ENCODE measurements around the gene ENTPD3. TPM values are rescaled to one million over a fixed set of nuclear protein-coding genes. Genes with fewer than 3 reads are reported as not detected.

ENTPD3 gene
- total RNA-seq = not detected

GRCh38 chr3:40387001-40387894 is at the start of gene ENTPD3:
TSS of gene ENTPD3 (plus strand) at chr3:40387184. CDS start at chr3:40388058, 874 bp downstream.
- Mint-ChIP-seq H3K4me3 (peak within 1 kb of the TSS; percentile 50), H3K9me3 (no peaks in the 10 kb centered on the region), H3K36me3 (ENCODE audit: low read depth) (no peaks in the 10 kb centered on the region), H3K27me3 (peaks cover 23% of the 10 kb centered on the region), H3K4me1 (peaks cover 6% of the 10 kb centered on the region), H3K27ac (no peak within 1 kb of the TSS)
- peak; percentile 85 for ATAC-seq (replicated peaks)

- Mint-ChIP-seq H3K36me3 (ENCODE audit: low read depth) (no peaks in the 10 kb centered on the region), H3K27ac (no peak overlapping the region), H3K4me1 (peaks cover 17% of the 10 kb centered on the region), H3K4me3 (no peak overlapping the region), H3K9me3 (no peaks in the 10 kb centered on the region), H3K27me3 (peaks cover 4% of the 10 kb centered on the region)
- ATAC-seq (replicated peaks) = no peak
Measured at GRCh38 chr3:40339871-40340270, 47.1 kb upstream of the ENTPD3 start.

GRCh38 chr3:40340541-40341170 is 46.3 kb upstream of the ENTPD3 start:
- H3K27ac Mint-ChIP-seq = no peak overlapping the region
- peaks cover 4% of the 10 kb centered on the region for H3K27me3 Mint-ChIP-seq
- H3K9me3 Mint-ChIP-seq = no peaks in the 10 kb centered on the region
- peaks cover 17% of the 10 kb centered on the region for H3K4me1 Mint-ChIP-seq
- no peak overlapping the region for H3K4me3 Mint-ChIP-seq
- no peaks in the 10 kb centered on the region for H3K36me3 Mint-ChIP-seq (ENCODE audit: low read depth)
- ATAC-seq (replicated peaks) = no peak

- no peak overlapping the region for H3K27ac Mint-ChIP-seq
- peaks cover 4% of the 10 kb centered on the region for H3K27me3 Mint-ChIP-seq
- no peaks in the 10 kb centered on the region for H3K9me3 Mint-ChIP-seq
- peaks cover 13% of the 10 kb centered on the region for H3K4me1 Mint-ChIP-seq
- no peak for ATAC-seq (replicated peaks)
- no peaks in the 10 kb centered on the region for H3K36me3 Mint-ChIP-seq (ENCODE audit: low read depth)
- no peak overlapping the region for H3K4me3 Mint-ChIP-seq
Measured at GRCh38 chr3:40341671-40342070, 45.3 kb upstream of the ENTPD3 start.

GRCh38 chr3:40350529-40350928 is 36.5 kb upstream of the ENTPD3 start:
- no peaks in the 10 kb centered on the region for H3K4me1 Mint-ChIP-seq
- H3K27me3 Mint-ChIP-seq = peaks cover 14% of the 10 kb centered on the region
- H3K36me3 Mint-ChIP-seq (ENCODE audit: low read depth) = no peaks in the 10 kb centered on the region
- no peak for ATAC-seq (replicated peaks)
- no peak overlapping the region for H3K27ac Mint-ChIP-seq
- peaks cover 6% of the 10 kb centered on the region for H3K9me3 Mint-ChIP-seq
- H3K4me3 Mint-ChIP-seq = no peak overlapping the region

GRCh38 chr3:40355410-40355809 is 31.6 kb upstream of the ENTPD3 start:
- Mint-ChIP-seq H3K4me3 (no peak overlapping the region), H3K27me3 (peaks cover 15% of the 10 kb centered on the region), H3K4me1 (no peaks in the 10 kb centered on the region), H3K36me3 (ENCODE audit: low read depth) (no peaks in the 10 kb centered on the region), H3K27ac (no peak overlapping the region), H3K9me3 (peaks cover 6% of the 10 kb centered on the region)
- ATAC-seq (replicated peaks) = no peak

GRCh38 chr3:40358454-40358853 is 28.5 kb upstream of the ENTPD3 start:
- Mint-ChIP-seq H3K4me1 (no peaks in the 10 kb centered on the region), H3K27ac (no peak overlapping the region), H3K27me3 (peaks cover 11% of the 10 kb centered on the region), H3K9me3 (no peaks in the 10 kb centered on the region), H3K4me3 (no peak overlapping the region), H3K36me3 (ENCODE audit: low read depth) (no peaks in the 10 kb centered on the region)
- ATAC-seq (replicated peaks) = no peak

- peaks cover 4% of the 10 kb centered on the region for H3K27me3 Mint-ChIP-seq
- no peaks in the 10 kb centered on the region for H3K4me1 Mint-ChIP-seq
- ATAC-seq (replicated peaks) = no peak
- no peak overlapping the region for H3K27ac Mint-ChIP-seq
- no peaks in the 10 kb centered on the region for H3K36me3 Mint-ChIP-seq (ENCODE audit: low read depth)
- no peak overlapping the region for H3K4me3 Mint-ChIP-seq
- H3K9me3 Mint-ChIP-seq = no peaks in the 10 kb centered on the region
Measured at GRCh38 chr3:40363674-40364073, 23.3 kb upstream of the ENTPD3 start.

GRCh38 chr3:40366203-40367162 is 20.5 kb upstream of the ENTPD3 start:
- no peak overlapping the region for H3K4me3 Mint-ChIP-seq
- H3K9me3 Mint-ChIP-seq = peaks cover 4% of the 10 kb centered on the region
- H3K36me3 Mint-ChIP-seq (ENCODE audit: low read depth) = no peaks in the 10 kb centered on the region
- H3K4me1 Mint-ChIP-seq = no peaks in the 10 kb centered on the region
- no peak overlapping the region for H3K27ac Mint-ChIP-seq
- ATAC-seq (replicated peaks) = no peak
- H3K27me3 Mint-ChIP-seq = peaks cover 5% of the 10 kb centered on the region

GRCh38 chr3:40369716-40370115 is 17.3 kb upstream of the ENTPD3 start:
- Mint-ChIP-seq H3K27me3 (peaks cover 7% of the 10 kb centered on the region), H3K9me3 (peaks cover 4% of the 10 kb centered on the region), H3K4me1 (no peaks in the 10 kb centered on the region), H3K4me3 (no peak overlapping the region), H3K27ac (no peak overlapping the region), H3K36me3 (ENCODE audit: low read depth) (no peaks in the 10 kb centered on the region)
- ATAC-seq (replicated peaks) = no peak

- H3K9me3 Mint-ChIP-seq = peaks cover 11% of the 10 kb centered on the region
- no peak overlapping the region for H3K4me3 Mint-ChIP-seq
- no peak for ATAC-seq (replicated peaks)
- no peaks in the 10 kb centered on the region for H3K27me3 Mint-ChIP-seq
- no peak overlapping the region for H3K27ac Mint-ChIP-seq
- H3K36me3 Mint-ChIP-seq (ENCODE audit: low read depth) = no peaks in the 10 kb centered on the region
- H3K4me1 Mint-ChIP-seq = peaks cover 13% of the 10 kb centered on the region
Measured at GRCh38 chr3:40377822-40378221, 9.2 kb upstream of the ENTPD3 start.

- no peaks in the 10 kb centered on the region for H3K36me3 Mint-ChIP-seq (ENCODE audit: low read depth)
- H3K27ac Mint-ChIP-seq = peak overlapping the region; percentile 18
- peak; percentile 93 for ATAC-seq (replicated peaks)
- H3K9me3 Mint-ChIP-seq = peaks cover 11% of the 10 kb centered on the region
- H3K27me3 Mint-ChIP-seq = no peaks in the 10 kb centered on the region
- peaks cover 13% of the 10 kb centered on the region for H3K4me1 Mint-ChIP-seq
- H3K4me3 Mint-ChIP-seq = no peak overlapping the region
Measured at GRCh38 chr3:40379674-40380306, 7.2 kb upstream of the ENTPD3 start.

- Mint-ChIP-seq H3K9me3 (peaks cover 4% of the 10 kb centered on the region), H3K27me3 (peaks cover 9% of the 10 kb centered on the region), H3K4me1 (peaks cover 19% of the 10 kb centered on the region), H3K27ac (no peak overlapping the region), H3K36me3 (ENCODE audit: low read depth) (no peaks in the 10 kb centered on the region), H3K4me3 (no peak overlapping the region)
- ATAC-seq (replicated peaks) = no peak
Measured at GRCh38 chr3:40381904-40382616, 4.9 kb upstream of the ENTPD3 start.

Data from activated T-helper 17 cell treated with anti-CD3 and anti-CD28 coated beads, Interleukin-2, amount 50 U/mL, for 72 hours (primary cell).